ENCODE data around the gene XIST.
"Not testable (repeated sequence)": the region's sequence is repeated elsewhere in the genome, so short reads cannot be mapped to it uniquely, and the experiment has no call there.

Gene XIST

GRCh38 chrX:73825569-73825968 lies 26.9 kb downstream of the XIST start:
- ChIA-PET CTCF (no interaction called here), POLR2A (no interaction called here)
- no peak for TF ChIP-seq CTCF (IDR thresholded peaks at IDR 0.05; ENCODE audit: control extremely low read depth, extremely low read depth, low read depth, missing control alignments)
- DNase-seq (ENCODE audit: extremely low spot score) = no peak

DNA sequence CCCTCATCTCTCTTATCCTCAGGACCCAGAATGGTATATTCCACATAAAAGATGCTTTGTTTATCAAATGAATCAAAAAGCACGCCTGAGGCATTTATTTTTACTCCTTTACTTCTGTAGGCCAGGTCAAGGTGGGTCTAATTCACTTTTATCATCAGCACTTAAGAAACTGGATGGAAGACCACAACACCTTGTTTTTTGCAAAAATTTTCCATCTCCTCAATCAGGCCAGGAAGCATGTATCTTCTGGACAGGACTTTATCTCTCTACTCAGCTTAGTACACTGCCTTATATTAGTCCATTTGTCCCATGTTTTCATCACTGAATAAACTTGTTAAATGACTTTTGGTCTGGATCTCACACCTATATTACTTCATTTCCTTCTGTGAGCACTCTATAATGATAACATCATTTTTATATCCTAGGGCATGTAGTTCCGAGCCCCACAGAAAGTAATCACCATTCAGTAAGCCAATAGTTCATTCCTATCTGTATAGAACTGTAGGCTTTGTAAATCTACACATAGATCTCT lies 29.0 kb downstream of the XIST start:
- ChIA-PET POLR2A (no interaction called here), CTCF (no interaction called here)
- no peak for DNase-seq (ENCODE audit: extremely low spot score)
- no peak for TF ChIP-seq CTCF (IDR thresholded peaks at IDR 0.05; ENCODE audit: control extremely low read depth, extremely low read depth, low read depth, missing control alignments)

GRCh38 chrX:73822775-73823174 lies 29.7 kb downstream of the XIST start:
- no peak for DNase-seq (ENCODE audit: extremely low spot score)
- CTCF ChIA-PET = no interaction called here
- POLR2A ChIA-PET = no interaction called here
- TF ChIP-seq CTCF (IDR thresholded peaks at IDR 0.05; ENCODE audit: control extremely low read depth, extremely low read depth, low read depth, missing control alignments) = no peak

GRCh38 chrX:73821921-73822559 lies 30.5 kb downstream of the XIST start:
- no peak for DNase-seq (ENCODE audit: extremely low spot score)
- ChIA-PET CTCF (no interaction called here), POLR2A (no interaction called here)
- TF ChIP-seq CTCF (IDR thresholded peaks at IDR 0.05; ENCODE audit: control extremely low read depth, extremely low read depth, low read depth, missing control alignments) = no peak

DNA sequence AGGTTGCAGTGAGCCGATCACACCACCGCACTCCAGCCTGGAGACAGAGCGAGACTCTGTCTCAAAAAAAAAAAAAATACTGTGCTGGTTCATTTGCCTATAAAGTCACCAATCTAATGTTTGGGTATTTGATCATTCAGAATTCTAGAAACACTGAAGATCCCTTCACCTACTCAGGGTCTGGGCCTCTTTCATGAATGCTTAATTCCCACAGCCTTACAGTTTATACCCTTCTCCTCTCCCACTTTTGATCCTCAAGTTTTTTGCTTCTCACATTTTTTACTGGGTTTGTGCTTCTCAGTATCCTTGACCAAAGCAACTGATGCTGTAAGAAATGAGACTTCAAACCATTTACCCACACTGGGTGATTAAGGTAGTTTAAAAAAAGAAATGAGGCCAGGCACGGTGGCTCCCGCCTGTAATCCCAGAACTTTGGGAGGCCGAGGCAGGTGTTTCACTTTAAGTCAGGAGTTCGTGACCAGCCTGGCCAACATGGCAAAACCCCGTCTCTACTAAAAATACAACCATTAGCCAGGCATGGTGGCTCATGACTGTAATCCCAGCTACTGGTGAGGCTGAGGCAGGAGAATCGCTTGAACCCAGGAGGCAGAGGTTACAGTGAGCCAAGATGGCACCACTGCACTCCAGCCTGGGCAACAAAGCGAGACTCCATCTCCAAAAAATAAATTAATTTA lies 32.5 kb downstream of the XIST start:
- DNase-seq (ENCODE audit: extremely low spot score); CTCF ChIA-PET; POLR2A ChIA-PET: not testable (repeated sequence)

DNA sequence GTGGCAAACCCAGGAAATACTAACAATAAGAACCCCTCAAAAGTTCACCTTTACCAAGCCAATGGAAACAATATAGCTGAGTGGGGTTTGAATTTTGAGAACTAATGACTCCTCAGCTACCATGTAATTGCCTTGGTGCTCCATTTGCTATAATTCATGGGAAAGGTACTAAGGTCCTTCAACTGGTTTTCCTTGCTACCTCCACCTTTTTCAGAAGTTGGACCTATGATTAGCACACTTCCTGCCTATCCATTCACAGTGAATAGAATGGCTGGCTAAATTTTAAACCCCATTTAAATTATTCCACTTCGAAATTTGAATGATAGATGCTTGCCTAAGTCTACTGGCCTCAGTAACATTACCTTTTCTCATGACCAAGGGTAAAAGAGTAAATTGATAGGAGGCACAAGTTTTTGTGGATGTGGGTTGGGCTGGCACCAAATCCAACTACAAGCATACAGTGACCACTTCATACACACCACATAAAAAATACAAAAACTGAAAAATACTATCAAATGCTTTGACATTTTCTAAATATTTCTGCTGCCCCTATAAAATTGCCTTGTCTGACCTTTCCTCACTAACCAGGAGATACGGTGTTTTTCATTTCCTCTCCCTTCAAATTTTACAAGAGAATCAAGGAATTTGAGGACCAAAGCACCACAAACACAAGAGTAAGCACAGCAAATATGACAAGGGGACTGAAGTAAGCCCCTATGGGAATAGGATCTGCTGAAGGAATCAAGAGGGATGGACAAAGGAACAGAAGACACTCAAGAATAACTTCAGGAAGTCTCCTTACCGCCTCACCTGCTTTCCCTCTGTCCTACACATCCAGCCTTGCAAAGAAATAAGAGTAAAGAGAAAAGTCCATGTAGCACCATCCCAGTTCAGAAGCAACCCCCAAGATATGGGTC lies 34.1 kb downstream of the XIST start:
- POLR2A ChIA-PET = no interaction called here

More for the DNA sequence above, 34.1 kb downstream of the XIST start:
- DNase-seq (ENCODE audit: extremely low spot score) = no peak
- no peak for TF ChIP-seq CTCF (IDR thresholded peaks at IDR 0.05; ENCODE audit: control extremely low read depth, extremely low read depth, low read depth, missing control alignments)
- CTCF ChIA-PET = no interaction called here

All from GM10248 (cell line).